HL-60 (cell line): ENCODE measurements around the gene RAB3C.
"Not testable (repeated sequence)": the region's sequence is repeated elsewhere in the genome, so short reads cannot be mapped to it uniquely, and the experiment has no call there.

ENCODE experiments used
- DNase-seq, 2 experiments: peaks; one replicate each; pipeline ENCODE4 v3.0.0-alpha.2; 2010 to 2020; ENCODE audit warnings: low read depth in 1 of 2, low spot score in 1 of 2
- H3K27ac ChIP-seq: fragments of 250-450 bp; sonication (Bioruptor Pico); replicated peaks from 2 replicates; pipeline ENCODE4 v1.5.1; 2020; ENCODE audit warnings: mild to moderate bottlenecking, moderate library complexity
- H3K27me3 ChIP-seq: fragments of 250-450 bp; sonication (Bioruptor Pico); 2 replicates; pipeline ENCODE4 v1.5.1; 2021; ENCODE audit warnings: mild to moderate bottlenecking, moderate library complexity; ENCODE audit not compliant: insufficient read depth, poor library complexity, severe bottlenecking
- H3K4me3 ChIP-seq: replicated peaks from 2 replicates; pipeline ENCODE4 v1.5.1; 2011; ENCODE audit warnings: mild to moderate bottlenecking, control low read depth, low read length; ENCODE audit not compliant: insufficient read depth
- CTCF ChIP-seq: IDR thresholded peaks from one replicate; pipeline ENCODE4 v1.5.1; 2011; ENCODE audit warnings: low read length, control low read depth, inconsistent platforms; ENCODE audit not compliant: insufficient read depth
- GABPA ChIP-seq: IDR thresholded peaks from 2 replicates; pipeline ENCODE4 v1.6.1; 2012; ENCODE audit warnings: low read depth
- POLR2AphosphoS5 ChIP-seq: IDR thresholded peaks from 2 replicates; pipeline ENCODE4 v1.6.1; 2012; ENCODE audit warnings: low read depth
- SPI1 ChIP-seq: IDR thresholded peaks from 2 replicates; pipeline ENCODE4 v1.6.1; 2012; ENCODE audit warnings: low read depth, mild to moderate bottlenecking, borderline replicate concordance
- TF ChIP-seq, protein P1 (sequence below): IDR thresholded peaks from 2 replicates; pipeline ENCODE4 v1.6.1; 2012; ENCODE audit warnings: low read depth; ENCODE audit not compliant: insufficient replicate concordance

The RAB3C gene

GRCh38 chr5:58706736-58707135, 123.9 kb downstream of the RAB3C start:
- TF ChIP-seq CTCF (no peak), POLR2AphosphoS5 (no peak), SPI1 (no peak), GABPA (no peak)
- TF ChIP-seq, protein P1, sequence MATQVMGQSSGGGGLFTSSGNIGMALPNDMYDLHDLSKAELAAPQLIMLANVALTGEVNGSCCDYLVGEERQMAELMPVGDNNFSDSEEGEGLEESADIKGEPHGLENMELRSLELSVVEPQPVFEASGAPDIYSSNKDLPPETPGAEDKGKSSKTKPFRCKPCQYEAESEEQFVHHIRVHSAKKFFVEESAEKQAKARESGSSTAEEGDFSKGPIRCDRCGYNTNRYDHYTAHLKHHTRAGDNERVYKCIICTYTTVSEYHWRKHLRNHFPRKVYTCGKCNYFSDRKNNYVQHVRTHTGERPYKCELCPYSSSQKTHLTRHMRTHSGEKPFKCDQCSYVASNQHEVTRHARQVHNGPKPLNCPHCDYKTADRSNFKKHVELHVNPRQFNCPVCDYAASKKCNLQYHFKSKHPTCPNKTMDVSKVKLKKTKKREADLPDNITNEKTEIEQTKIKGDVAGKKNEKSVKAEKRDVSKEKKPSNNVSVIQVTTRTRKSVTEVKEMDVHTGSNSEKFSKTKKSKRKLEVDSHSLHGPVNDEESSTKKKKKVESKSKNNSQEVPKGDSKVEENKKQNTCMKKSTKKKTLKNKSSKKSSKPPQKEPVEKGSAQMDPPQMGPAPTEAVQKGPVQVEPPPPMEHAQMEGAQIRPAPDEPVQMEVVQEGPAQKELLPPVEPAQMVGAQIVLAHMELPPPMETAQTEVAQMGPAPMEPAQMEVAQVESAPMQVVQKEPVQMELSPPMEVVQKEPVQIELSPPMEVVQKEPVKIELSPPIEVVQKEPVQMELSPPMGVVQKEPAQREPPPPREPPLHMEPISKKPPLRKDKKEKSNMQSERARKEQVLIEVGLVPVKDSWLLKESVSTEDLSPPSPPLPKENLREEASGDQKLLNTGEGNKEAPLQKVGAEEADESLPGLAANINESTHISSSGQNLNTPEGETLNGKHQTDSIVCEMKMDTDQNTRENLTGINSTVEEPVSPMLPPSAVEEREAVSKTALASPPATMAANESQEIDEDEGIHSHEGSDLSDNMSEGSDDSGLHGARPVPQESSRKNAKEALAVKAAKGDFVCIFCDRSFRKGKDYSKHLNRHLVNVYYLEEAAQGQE = no peak
- Histone ChIP-seq H3K27me3 (no peaks in the 10 kb centered on the region), H3K27ac (no peak overlapping the region), H3K4me3 (no peak overlapping the region)
- no peak for DNase-seq

DNA sequence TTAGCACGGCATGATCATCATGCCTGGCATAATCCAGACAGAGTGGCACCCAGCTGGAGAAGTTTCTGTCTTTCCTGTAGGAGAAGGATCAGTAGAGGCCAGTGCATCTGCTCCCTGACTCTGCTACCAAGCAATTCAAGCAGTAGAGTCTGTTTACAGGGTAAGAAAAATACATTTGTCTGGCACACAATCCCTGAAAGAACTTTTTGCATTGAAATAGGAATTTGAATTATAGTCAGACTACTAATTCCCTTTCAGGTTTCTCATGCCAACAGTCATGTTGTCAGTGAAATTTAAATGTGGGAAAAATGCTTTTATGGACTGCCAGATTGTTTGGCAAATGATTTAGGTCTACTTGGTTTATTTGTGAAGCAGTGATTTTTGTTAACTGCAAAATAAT, 125.6 kb downstream of the RAB3C start:
- no peaks in the 10 kb centered on the region for H3K27me3 ChIP-seq
- DNase-seq = no peak
- H3K27ac ChIP-seq = no peak overlapping the region
- TF ChIP-seq SPI1 (no peak), CTCF (no peak), GABPA (no peak), POLR2AphosphoS5 (no peak)
- TF ChIP-seq, protein P1 = no peak
- H3K4me3 ChIP-seq = no peak overlapping the region

DNA sequence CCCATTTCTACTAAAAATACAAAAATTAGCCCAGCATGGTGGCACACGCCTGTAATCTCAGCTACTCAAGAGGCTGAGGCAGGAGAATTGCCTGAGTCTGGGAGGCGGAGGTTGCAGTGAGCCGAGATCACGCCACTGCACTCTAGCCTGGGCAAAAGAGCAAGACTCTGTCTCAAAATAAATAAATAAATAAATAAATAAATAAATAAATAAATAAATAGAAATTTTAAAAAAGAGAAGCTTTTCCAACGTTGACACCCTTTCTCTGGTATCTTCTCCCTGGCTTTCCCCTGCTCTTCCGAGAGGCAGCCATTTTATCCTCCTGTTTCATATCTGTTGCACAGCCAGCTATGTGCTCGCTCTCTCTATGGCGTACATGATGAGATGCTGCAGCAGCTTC, 127.5 kb downstream of the RAB3C start:
- H3K4me3 ChIP-seq, H3K27ac ChIP-seq, H3K27me3 ChIP-seq, DNase-seq: not testable (repeated sequence)

DNA sequence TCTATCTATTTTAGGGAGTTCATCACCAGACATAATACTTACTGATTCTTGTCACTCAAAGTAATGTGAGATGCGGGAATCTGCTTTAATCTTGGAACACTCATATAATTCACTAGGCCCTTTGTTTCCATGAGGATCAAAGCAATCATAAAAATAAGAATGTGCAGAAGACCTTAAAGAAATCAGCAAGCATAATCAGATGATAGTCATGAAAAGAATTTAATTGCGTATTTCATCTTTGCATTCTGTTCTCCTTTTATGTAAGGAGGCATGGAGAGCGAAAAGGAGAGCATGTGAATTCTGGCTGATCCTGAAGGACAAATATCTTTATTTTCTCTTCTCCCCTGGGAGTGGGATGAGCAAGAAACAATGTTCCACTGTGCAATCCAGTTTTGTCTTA, 128.0 kb downstream of the RAB3C start:
- no peaks in the 10 kb centered on the region for H3K27me3 ChIP-seq
- TF ChIP-seq POLR2AphosphoS5 (no peak), CTCF (no peak), SPI1 (no peak), GABPA (no peak)
- TF ChIP-seq, protein P1 = no peak
- H3K27ac ChIP-seq = no peak overlapping the region
- H3K4me3 ChIP-seq = no peak overlapping the region
- no peak for DNase-seq
